CD4-positive, alpha-beta T cell treated with Interleukin-4 for 1 hour (primary cell): ENCODE results near the gene DTNBP1.

Experiments
- DNase-seq, 2 donors: peaks; one replicate each; pipeline ENCODE4 v3.0.0-alpha.2; 2020 to 2022

Gene DTNBP1

GRCh38 chr6:15586503-15586902 lies 76.3 kb downstream of the DTNBP1 start:
- DNase-seq = no peak

DNA sequence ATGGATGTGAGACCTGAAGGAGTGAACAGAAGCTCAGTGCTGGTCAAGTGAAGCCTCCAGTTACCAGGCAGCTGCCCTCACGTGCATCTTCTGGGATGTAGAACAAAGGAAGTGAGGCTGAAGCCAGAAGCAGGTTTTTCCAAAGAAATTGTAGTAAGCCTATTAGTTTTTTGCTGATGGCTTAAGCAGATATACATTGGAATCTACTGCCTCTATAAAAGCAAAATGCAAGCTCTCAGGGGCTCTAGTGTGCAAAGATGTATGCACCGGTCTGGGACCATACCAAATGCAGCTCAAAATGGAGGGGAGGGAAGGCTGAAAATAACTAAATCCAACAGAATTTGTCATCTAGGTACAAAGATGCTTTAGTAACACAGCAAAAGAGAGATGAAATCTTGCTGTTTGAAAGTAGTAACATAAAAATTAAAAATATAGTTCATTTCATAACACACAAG lies 77.0 kb downstream of the DTNBP1 start:
- DNase-seq = no peak

DNA sequence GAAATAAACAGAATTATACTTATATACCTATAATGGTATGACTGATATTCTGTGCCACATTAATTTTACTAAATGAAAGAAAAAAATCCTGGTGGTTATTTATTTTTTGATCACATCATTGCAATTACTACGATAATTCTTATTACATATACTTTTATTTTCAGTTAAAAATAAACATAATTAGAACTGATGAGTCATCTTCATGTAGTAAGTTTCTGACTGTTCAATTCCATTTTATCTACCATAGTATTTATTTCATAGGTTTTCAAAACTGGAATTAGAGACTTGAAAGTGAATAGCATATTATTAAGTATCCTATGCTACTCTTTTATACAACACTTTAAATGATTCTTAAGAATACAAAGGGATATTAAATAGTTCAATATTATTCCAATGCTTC lies 80.3 kb downstream of the DTNBP1 start:
- no peak for DNase-seq

- DNase-seq = no peak
Observed at GRCh38 chr6:15581751-15582150, 81.1 kb downstream of the DTNBP1 start.

GRCh38 chr6:15580326-15580725 lies 82.5 kb downstream of the DTNBP1 start:
- DNase-seq = no peak

GRCh38 chr6:15578716-15579391 lies 84.0 kb downstream of the DTNBP1 start:
- DNase-seq = no peak

DNA sequence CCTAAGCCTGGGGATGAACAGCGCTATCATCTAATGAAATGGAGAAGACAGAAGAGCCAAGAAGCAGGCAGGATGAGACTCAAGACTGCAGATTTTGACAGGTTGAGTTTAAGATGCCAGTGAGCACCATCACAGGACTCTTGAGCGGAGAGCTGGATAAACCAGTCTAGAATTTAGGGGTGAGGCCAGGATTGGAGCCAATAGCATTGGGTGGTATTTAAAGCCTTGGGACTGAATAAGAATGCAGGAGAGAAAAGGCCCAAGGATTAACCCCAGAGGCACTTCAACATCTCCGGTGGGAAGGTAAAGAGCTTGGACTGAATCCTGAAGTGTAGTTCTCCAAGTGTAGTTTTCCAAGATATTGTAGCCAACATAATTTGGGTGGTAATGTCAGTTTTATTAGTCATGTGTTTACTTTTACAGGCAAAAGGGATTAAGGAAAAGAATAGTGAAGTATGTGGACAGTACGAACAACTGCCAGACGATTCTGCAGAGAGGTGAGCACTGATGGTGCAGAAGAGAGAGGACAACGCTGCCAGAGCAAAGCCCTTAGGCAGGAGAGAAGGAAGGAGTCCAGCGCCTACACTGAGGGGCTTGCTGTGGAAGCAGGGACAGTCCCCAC lies 85.2 kb downstream of the DTNBP1 start:
- DNase-seq = no peak

DNA sequence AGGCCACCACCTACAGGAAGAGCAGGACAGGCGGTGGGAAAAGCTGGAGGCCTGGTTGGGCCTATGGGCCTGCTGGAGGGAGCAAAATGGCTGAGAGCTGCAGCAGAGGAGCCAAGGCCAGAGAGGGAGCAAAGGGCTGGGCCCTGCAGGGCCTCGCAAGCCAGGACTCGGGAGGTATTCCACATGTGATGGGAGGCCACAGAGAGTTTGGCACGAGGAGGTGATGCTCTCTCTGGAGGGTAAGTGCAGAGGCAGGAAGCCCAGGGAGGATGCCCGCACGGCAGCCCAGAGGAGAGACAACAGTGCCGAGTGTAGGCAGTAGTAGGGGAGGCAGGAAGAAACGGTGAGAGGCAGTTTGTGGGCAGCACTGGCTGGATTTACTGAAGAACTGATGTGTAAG lies 85.7 kb downstream of the DTNBP1 start:
- no peak for DNase-seq

DNA sequence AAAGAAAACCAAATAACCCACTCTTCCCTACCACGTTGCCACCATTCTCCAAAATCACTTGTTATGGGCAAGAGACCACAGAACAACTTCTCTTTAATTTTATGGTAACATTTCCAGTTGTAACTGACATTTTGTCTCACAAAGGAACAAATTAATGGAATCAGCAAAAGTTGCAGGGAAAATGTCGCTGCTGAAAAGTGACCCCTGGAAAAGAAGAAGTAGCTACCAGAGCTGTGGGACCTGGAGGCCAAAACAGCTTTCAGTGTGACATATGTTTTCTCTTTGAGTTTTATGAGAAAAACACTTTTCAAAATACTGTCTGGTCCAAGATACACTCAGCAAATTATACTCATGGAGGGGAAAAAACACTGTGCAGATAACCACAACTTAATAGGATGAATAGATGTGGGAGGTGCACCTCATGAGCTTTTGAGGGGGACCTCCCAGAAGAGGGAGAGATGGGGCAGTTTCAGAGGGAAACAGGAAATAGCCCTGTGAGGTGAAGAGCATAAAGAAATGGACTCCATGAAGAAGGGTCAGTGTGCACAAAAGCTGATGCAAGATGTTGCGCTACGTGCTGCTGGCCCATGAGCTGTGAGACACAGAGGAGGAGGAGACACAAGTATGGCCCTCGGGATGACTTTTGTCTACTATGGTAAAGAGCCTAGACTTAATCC lies 87.3 kb downstream of the DTNBP1 start:
- DNase-seq = no peak

- no peak for DNase-seq
Observed at GRCh38 chr6:15574486-15574885, 88.3 kb downstream of the DTNBP1 start.

- no peak for DNase-seq
Observed at GRCh38 chr6:15574023-15574422, 88.8 kb downstream of the DTNBP1 start.

DNA sequence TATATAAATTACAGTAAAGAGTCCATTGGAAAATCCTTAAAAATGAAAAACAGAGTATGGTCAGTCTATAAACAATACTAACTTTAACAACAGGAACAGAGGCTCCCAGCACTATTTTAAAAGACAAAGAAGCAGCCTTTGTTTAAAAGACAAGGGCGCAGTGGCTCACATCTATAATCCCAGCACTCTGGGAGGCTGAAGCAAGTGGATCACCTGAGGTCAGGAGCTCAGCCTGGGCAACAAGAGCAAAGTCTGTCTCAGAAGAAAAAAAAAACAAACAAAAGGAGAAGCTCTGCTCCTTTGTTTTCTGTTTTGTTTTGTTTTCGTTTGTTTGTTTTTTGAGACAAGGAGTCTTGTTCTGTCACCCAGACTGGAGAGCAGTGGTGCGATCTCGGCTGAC lies 89.4 kb downstream of the DTNBP1 start:
- DNase-seq = no peak

GRCh38 chr6:15572296-15573016 lies 90.4 kb downstream of the DTNBP1 start:
- DNase-seq = no peak

GRCh38 chr6:15570171-15570570 lies 92.7 kb downstream of the DTNBP1 start:
- no peak for DNase-seq

DNA sequence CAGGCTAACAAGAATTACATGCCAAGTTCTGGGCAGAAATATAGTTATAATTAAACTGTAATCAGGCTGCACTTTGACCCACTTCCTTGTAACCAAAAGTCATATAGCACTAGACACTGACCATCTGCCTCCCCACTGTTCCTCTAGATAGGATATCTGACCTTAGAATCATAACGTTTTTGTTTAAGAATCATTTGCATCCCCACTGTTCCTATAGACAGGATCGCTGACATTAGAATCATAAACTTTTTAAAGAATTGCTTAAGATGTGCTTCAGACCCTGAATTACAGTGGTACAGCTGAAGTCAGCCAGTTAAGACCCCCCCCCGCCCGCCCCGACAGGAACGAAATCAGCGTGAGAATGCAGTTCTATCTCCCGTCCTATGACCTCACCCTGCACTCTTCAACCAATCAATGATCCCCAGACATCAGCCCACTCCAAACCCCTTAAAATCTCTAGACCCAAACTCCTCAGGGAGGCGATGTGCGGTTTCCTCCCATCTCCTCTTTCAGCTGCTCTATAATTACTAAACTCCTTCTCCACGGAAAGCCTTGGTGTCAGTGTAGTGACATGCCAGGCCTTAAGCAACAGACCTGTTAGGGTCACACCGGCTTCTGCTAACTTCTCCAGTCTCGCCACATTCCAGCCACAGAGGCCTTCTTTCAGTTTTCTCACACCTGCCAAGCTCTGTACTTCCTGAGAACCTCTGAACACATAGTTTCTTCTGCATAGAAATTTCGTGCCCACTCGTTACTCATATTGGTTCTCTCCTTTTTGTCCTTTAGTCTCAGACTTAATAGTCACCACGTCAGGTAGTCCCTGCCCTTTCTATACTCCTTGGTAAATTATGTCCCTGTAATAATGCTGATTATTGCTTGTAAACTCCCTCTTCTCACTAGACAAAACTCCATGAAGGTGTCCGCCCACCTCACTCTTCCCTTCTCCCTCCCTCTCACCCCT lies 93.5 kb downstream of the DTNBP1 start:
- DNase-seq = no peak

DNA sequence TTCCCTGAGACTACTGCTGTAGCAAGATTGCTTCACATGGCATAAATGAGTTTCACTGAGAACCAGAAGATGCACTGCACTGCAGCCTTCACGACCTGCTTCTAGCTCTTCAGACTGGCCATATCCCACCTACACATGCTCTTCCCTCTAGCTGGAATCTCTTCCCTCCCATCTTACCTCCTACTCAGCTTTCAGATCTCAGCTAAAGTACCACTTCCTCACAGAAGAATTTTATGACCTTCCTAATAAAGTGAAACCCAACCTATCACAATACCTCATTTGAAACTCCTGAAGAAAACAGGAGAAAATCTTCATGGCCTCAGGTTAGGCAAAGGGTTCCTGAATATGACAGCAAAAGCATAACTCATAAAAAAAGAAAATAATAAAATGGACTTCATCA lies 99.9 kb downstream of the DTNBP1 start:
- DNase-seq = no peak

DNA sequence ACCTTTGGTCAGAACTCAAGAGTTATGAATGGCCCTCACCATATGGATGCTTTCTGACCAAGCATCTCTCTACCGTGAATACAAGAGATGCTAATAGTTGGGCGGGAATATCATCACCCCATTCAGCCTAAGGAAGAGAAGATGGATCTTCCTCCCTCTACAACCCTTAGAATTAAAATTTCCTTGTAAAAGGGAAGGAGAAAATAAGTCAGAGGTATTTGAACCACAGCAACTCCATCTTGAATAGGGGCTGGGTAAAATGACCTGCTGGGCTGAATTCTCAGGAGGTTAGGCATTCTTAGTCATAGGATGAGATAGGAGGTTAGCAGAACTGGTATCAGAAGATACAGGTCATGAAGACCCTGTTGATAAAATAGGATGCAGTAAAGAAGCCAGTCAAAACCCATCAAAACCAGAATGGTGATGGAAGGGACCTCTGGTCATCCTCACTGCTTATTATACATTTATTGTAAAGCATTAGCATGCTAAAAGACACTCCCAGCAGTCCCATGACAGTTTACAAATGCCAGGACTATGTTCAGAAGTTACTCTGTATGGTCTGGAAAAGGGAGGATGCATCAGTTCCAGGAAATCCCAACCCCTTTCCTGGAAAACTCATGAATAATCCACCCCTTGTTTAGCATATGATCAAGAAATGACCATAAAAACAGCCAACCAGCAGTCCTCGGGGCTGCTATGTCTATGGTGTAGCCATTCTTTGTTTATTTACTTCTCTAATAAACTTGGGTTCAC lies 101.2 kb downstream of the DTNBP1 start:
- DNase-seq = no peak

DNA sequence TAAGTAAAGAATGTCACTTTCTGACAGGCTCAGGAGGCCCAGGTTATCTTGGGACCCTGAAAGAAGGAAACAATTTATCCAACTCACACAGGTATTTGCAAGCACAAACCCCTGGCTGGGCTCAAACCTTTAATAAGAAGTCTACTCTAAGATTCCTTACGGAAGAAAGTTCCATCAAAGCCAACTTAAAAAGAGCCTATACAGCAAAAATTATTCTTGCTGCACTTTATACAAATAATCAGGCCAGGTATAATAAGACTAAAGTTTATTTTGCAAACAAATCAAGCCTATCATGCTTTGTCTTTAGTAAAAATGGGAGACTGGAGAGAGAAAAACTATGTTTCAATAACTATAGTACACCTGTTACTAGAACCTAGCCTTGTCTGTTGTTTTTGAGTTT lies 102.1 kb downstream of the DTNBP1 start:
- no peak for DNase-seq

- DNase-seq = no peak
Observed at GRCh38 chr6:15557174-15557573, 105.7 kb downstream of the DTNBP1 start.

DNA sequence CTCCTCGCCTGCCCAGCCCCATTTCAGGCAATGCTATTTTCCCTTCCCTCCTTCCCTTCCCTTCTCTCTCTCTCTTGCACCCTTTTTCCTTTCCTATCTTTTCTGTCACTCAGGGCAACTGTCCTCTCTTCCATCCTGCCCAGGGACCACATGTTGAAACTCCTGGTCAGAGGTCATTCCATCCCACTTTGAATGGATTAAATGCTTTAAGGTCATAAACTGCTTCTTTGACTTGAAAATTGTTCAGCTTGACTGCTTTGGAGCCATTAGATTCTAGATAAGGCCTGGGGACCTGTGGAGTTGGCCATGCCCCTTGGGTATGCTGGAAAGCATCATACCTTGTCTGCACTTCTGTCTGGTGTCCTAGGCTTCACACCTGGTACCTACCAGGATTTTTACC lies 106.1 kb downstream of the DTNBP1 start:
- DNase-seq = no peak
